Gastroesophageal sphincter (tissue), 4 donors: ENCODE results near the gene PREB. TPM values are rescaled to one million over a fixed set of nuclear protein-coding genes. Genes with fewer than 3 reads are reported as not detected.

Source experiments
- ATAC-seq: fragments of 150-250 bp; one replicate; pipeline ENCODE4 v1.9.1; 2016; ENCODE audit warnings: mild to moderate bottlenecking, moderate library complexity
- H3K27ac ChIP-seq, 4 donors: fragments of 200-600 bp; sonication (generic) in 3 of 4; 1 replicate in 3 of 4; 2 replicates in 1 of 4; pipeline ENCODE4 v1.5.1; 2016 to 2019
- H3K27me3 ChIP-seq: fragments of 200-600 bp; sonication (generic); one replicate; pipeline ENCODE4 v1.5.1; 2019
- H3K36me3 ChIP-seq, 2 donors: fragments of 200-600 bp; sonication (generic); one replicate each; pipeline ENCODE4 v1.5.1; 2019; ENCODE audit warnings: control low read depth in 1 of 2
- H3K4me1 ChIP-seq, 3 donors: fragments of 200-600 bp; sonication (generic); 1 replicate in 2 of 3; 2 replicates in 1 of 3; pipeline ENCODE4 v1.5.1; 2016 to 2019; ENCODE audit warnings: control low read depth in 2 of 3
- H3K4me3 ChIP-seq, 2 donors: fragments of 200-600 bp; sonication (generic); one replicate each; pipeline ENCODE4 v1.5.1; 2019; ENCODE audit warnings: mild to moderate bottlenecking in 1 of 2, moderate library complexity in 1 of 2
- H3K9me3 ChIP-seq, 3 donors: fragments of 200-600 bp; sonication (generic); one replicate each; pipeline ENCODE4 v1.5.1; 2017 to 2019; ENCODE audit warnings: control low read depth in 2 of 3
- EP300 ChIP-seq: sonication (generic); formaldehyde crosslinking; IDR thresholded peaks from one replicate; pipeline ENCODE4 v1.6.1; 2017; ENCODE audit warnings: antibody characterized with exemption, mild to moderate bottlenecking
- POLR2A ChIP-seq, 2 donors: fragments of 450-650 bp; IDR thresholded peaks; one replicate each; pipeline ENCODE4 v1.6.1; 2017; ENCODE audit warnings: antibody characterized with exemption in 2 of 2, mild to moderate bottlenecking in 2 of 2, moderate library complexity in 1 of 2
- POLR2AphosphoS5 ChIP-seq: sonication (generic); formaldehyde crosslinking; IDR thresholded peaks from one replicate; pipeline ENCODE4 v1.6.1; 2017; ENCODE audit warnings: antibody characterized with exemption
- WGBS, 2 donors: methylation state at CpG; one replicate each; pipeline ENCODE4 v1.1.5; 2018; ENCODE audit warnings: low coverage in 1 of 2; 5-methylcytosine and 5-hydroxymethylcytosine counted together
- total RNA-seq, 4 donors: library from RNA; depleted of rRNA; stranded (reverse); fragments of >200 nt; gene quantifications; one replicate each; pipeline ENCODE4 v1.1.0, GENCODE V29; 2016
- TF ChIP-seq, protein P1 (sequence below), 4 experiments: fragments of 200-600 bp in 2 of 4; fragments of 450-650 bp in 2 of 4; sonication (generic) in 1 of 4; IDR thresholded peaks; one replicate each; pipeline ENCODE4 v1.5.1; 2017 to 2019; ENCODE audit warnings: antibody characterized with exemption in 4 of 4, mild to moderate bottlenecking in 2 of 4, moderate library complexity in 2 of 4

The PREB gene
- total RNA-seq, 4 donors from 2014 or later: 47.0 to 83.9 (median 50.8) TPM

DNA sequence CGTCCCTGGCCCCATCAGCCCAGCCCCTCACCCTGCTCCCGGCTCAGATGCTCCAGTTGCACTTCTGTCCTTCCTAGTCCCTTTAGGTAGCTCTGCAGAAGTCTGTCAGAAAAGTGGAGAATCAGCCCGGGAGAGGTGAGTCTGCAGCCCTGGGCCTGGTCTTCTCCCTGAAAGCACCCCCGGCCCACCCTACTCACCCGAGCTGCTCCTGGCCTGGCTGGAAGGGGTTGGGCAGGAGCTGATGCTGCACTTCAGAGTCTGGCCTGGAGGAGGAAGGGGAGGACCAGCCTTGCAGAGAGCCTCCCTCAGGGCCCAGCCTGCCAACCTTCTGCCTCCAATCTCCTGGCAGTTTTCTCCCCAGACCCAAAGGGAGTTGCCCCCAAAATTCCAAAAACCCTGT is 32.1 kb downstream of the PREB start:
- TF ChIP-seq EP300 (no peak), POLR2AphosphoS5 (no peak), POLR2A (IDR thresholded peaks at IDR 0.05) (no peak)
- TF ChIP-seq, protein P1, sequence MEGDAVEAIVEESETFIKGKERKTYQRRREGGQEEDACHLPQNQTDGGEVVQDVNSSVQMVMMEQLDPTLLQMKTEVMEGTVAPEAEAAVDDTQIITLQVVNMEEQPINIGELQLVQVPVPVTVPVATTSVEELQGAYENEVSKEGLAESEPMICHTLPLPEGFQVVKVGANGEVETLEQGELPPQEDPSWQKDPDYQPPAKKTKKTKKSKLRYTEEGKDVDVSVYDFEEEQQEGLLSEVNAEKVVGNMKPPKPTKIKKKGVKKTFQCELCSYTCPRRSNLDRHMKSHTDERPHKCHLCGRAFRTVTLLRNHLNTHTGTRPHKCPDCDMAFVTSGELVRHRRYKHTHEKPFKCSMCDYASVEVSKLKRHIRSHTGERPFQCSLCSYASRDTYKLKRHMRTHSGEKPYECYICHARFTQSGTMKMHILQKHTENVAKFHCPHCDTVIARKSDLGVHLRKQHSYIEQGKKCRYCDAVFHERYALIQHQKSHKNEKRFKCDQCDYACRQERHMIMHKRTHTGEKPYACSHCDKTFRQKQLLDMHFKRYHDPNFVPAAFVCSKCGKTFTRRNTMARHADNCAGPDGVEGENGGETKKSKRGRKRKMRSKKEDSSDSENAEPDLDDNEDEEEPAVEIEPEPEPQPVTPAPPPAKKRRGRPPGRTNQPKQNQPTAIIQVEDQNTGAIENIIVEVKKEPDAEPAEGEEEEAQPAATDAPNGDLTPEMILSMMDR (IDR thresholded peaks at IDR 0.05): no peak
- WGBS, 2 donors: 100% methylated on average over 1 of the region's 5 CpGs; no CpG with 5 or more reads in 1 of the 2 donors
- Histone ChIP-seq H3K27ac (no peak overlapping the region), H3K4me3 (no peak overlapping the region), H3K36me3 (peaks cover 0 to 18% of the 10 kb centered on the region in 2 donors), H3K27me3 (peaks cover 37% of the 10 kb centered on the region), H3K9me3 (no peaks in the 10 kb centered on the region), H3K4me1 (no peaks in the 10 kb centered on the region)
- ATAC-seq: no peak

GRCh38 chr2:27100036-27100435 is 34.4 kb downstream of the PREB start:
- peaks cover 0 to 13% (median 4%) of the 10 kb centered on the region in 3 donors for H3K4me1 ChIP-seq
- ATAC-seq: no peak
- H3K4me3 ChIP-seq: no peak overlapping the region
- TF ChIP-seq, protein P1 (IDR thresholded peaks at IDR 0.05): no peak
- TF ChIP-seq POLR2AphosphoS5: no peak
- TF ChIP-seq EP300: no peak
- TF ChIP-seq POLR2A (IDR thresholded peaks at IDR 0.05): no peak
- H3K27ac ChIP-seq: no peak overlapping the region
- peaks cover 14% of the 10 kb centered on the region for H3K27me3 ChIP-seq
- H3K9me3 ChIP-seq: no peaks in the 10 kb centered on the region
- H3K36me3 ChIP-seq: peaks cover 0 to 18% of the 10 kb centered on the region in 2 donors
- WGBS, 2 donors: 67 to 92% methylated on average over 3 to 5 of the region's 10 CpGs

DNA sequence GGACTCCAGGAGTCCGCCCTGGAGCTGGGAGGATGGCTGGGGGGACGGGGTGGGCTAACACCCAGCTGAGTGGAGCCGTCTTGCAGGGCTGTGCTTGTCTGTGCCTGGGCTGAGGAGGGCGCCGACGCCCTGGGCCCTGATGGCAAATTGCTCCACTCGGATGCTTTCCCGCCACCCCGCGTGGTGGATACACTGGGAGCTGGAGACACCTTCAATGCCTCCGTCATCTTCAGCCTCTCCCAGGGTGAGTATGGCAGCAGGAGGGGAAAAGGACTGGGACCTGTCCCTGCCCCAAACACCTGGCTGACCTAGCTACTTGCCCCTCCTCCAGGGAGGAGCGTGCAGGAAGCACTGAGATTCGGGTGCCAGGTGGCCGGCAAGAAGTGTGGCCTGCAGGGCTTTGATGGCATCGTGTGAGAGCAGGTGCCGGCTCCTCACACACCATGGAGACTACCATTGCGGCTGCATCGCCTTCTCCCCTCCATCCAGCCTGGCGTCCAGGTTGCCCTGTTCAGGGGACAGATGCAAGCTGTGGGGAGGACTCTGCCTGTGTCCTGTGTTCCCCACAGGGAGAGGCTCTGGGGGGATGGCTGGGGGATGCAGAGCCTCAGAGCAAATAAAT is 35.0 kb downstream of the PREB start:
- H3K27ac ChIP-seq: no peak overlapping the region
- TF ChIP-seq POLR2AphosphoS5 (no peak), POLR2A (IDR thresholded peaks at IDR 0.05) (no peak), EP300 (no peak)
- TF ChIP-seq, protein P1 (IDR thresholded peaks at IDR 0.05): no peak
- H3K9me3 ChIP-seq: no peaks in the 10 kb centered on the region
- no peak for ATAC-seq
- no CpG with 5 or more reads among the region's 19 CpGs for WGBS, 2 donors
- peaks cover 0 to 13% (median 4%) of the 10 kb centered on the region in 3 donors for H3K4me1 ChIP-seq
- no peak overlapping the region for H3K4me3 ChIP-seq
- peaks cover 8% of the 10 kb centered on the region for H3K27me3 ChIP-seq
- peaks cover 0 to 24% of the 10 kb centered on the region in 2 donors for H3K36me3 ChIP-seq

GRCh38 chr2:27097341-27097740 is 37.1 kb downstream of the PREB start:
- no peaks in the 10 kb centered on the region for H3K27me3 ChIP-seq
- ATAC-seq: no peak
- WGBS, 2 donors: 73 to 88% methylated on average over 3 to 8 of the region's 14 CpGs
- TF ChIP-seq POLR2AphosphoS5 (no peak), EP300 (no peak), POLR2A (IDR thresholded peaks at IDR 0.05) (no peak)
- TF ChIP-seq, protein P1 (IDR thresholded peaks at IDR 0.05): no peak
- H3K9me3 ChIP-seq: no peaks in the 10 kb centered on the region
- H3K4me3 ChIP-seq: no peak overlapping the region
- no peak overlapping the region for H3K27ac ChIP-seq
- H3K36me3 ChIP-seq: peaks cover 0 to 33% of the 10 kb centered on the region in 2 donors
- H3K4me1 ChIP-seq: peaks cover 0 to 13% (median 4%) of the 10 kb centered on the region in 3 donors

DNA sequence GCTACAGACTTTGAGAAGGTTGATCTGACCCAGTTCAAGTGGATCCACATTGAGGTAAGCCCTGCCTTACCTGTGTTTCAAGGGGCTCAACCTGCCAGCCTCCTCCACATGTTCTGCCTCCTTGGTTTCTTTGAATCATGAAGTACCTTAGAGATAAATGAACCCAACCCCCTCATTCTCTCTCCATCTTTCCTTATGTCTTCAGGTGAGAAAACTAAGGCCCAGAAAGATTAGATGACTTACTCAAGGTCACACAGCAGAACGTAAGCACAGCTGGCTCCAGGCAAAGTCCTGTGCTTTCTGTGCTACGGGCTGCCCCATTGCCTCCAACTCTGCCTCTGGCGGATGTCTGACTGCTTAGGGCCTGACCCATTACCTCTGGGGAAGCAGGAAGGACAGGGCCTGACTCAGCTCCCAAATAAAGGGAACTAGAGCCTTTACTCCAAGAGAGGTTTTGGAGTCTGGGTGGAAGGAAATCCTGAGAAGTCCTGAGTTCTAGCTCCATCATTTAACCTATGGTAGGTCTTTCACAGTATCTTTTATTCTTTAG is 37.6 kb downstream of the PREB start:
- no peak for ATAC-seq
- Histone ChIP-seq H3K36me3 (peaks cover 0 to 33% of the 10 kb centered on the region in 2 donors), H3K27ac (peak overlapping the region in 1 of 4 donors; percentile 19), H3K27me3 (no peaks in the 10 kb centered on the region), H3K9me3 (no peaks in the 10 kb centered on the region), H3K4me1 (peaks cover 0 to 13% (median 4%) of the 10 kb centered on the region in 3 donors), H3K4me3 (no peak overlapping the region)
- no peak for TF ChIP-seq EP300
- no peak for TF ChIP-seq POLR2A (IDR thresholded peaks at IDR 0.05)
- 33 to 58% methylated on average over 2 of the region's 3 CpGs for WGBS, 2 donors
